ENCODE results near the gene SEC31A.
"Not testable (repeated sequence)": the region's sequence is repeated elsewhere in the genome, so short reads cannot be mapped to it uniquely, and the experiment has no call there.

SEC31A gene

DNA sequence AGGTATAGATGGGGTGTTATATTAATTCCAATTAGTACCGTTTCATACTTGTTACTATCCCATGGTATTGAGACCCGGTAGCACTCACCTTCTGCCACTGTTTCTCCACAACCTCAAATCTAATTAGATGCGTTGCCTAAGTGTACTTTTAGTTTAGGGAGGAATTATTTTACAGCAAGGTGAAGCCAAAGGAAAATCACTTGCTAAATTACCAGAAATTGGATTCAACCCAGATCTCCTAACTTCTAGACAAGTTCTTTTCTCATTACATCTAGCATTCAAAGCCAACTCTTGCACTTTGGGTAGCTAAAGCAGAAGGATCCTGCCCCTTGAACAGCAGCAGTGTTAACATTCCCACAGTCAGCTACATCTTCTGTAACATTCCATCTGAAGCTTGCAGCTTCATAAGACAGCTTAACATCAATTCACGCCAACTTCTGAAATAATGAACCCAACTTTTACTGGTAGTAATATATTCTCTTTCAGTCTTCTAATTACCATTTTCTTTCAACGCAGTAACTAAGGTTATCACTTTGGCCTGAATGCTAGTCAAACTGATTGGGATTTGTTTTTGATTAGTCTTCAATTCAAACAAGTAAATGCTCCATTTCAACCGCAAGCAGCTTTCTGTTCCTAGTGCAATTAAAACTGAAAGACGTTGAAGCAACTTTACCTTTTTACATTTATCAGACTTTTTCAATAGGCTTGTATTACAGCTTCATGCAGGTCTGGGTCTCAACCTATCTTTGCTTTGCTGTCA is 934 bp upstream of the SEC31A start:
- DNase-seq, result no peak

DNA sequence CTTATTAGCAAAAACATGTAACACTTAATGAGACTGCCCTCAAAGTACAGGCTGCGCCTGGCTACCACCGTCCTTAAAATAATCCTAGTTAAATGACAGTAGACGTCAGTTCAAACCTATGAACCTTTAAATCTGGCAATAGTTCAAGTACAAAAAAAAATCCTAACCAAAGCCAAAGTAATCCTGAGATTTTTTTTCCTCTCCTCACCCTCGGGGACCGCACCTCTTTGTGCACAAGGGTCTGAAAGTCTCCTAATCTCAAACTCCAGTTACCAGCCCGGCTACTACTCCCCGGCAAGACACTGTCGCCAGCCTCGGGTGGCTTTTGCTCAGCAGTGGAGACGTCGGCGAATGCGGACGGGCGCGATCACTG is 439 bp downstream of the SEC31A start:
- DNase-seq, result no peak

DNA sequence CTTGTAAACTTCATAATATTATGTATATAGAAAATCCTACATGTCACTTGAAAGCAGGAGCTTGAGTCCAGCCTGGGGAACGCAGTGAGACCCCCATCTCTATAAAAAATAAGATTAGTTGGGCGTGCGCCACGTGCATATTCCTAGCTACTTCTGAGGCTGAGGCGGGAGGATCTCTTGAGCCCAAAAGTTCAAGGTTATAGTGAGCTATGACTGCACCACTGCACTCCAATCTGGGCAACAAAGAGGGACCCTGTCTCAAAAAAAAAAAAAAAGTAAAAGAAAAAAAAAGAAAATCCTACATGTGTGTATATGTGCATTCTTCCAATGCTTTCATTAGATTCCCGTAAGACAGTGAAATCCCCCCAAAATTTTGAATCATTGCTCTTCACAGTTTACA is 1.7 kb downstream of the SEC31A start:
- DNase-seq, result no peak

DNA sequence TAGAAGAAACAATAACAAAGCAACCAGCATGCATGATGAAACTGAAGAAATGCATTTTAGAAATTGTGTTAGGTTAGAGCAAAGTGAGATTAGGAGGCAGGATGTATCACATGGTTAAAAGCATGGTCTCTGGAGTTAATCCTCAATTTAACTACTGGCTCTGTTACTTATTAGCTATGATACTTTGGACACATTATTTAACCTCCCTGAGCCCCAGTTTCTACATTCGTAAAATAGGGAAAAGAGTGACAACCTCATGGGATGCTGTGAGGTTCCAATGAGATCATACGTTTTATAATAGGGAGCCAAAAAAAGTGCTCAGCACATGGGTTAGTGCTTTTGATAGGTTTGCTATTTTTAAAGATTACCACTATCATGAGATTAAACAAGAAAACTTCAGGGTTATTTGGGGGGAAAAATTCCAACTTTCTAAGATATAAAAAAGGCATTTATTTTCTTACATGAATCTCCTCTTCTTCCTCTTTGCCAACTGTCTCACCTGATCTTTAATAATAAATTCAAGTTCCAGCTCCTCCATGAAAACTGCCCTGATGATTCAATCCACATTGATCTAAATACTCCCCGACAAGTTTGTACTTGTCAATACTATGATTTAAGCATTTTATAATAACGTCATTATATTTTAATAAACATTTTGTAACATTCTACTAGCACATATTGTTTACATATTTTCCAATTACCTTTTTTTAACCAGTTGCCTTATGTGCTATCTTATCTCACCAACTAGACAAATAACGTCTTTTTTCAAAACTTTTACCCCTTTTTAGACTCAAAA is 4.6 kb downstream of the SEC31A start:
- DNase-seq, result no peak

DNA sequence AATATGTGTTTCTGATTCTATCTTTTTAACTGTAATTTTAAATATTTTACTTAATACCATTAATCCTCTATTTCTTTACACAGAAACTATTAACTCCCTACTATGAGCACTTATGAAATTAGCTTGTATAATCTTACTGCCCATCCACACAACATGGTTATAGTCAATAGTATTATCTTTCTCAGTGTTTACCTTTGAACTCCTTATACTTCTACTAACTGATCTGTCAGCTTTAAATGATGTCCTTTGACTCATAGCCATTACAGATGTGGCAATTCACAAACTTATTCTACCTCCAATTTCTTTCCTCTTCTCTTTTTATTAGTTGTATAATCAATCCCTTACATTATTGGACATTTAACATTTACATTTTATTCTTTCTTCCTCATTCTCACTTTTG is 5.5 kb downstream of the SEC31A start:
- no peak for DNase-seq

DNA sequence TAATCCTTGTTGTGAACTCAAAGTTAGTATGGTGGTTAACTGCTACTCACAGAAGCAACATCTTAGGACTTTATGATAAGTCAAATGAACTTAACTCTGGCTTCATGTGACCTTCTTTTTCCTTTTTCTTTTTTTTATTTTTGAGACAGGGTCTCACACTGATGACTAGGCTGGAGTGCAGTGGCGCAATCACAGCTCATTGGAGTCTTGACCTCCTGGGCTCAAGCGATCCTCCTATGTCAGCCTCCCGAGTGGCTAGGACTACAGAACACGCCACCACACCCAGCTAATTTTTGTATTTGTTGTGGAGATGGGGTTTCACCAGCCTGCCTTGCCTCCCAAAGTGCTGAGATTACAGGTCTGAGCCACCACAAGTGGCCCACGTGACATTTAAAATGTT is 22.4 kb downstream of the SEC31A start:
- DNase-seq, result no peak

DNA sequence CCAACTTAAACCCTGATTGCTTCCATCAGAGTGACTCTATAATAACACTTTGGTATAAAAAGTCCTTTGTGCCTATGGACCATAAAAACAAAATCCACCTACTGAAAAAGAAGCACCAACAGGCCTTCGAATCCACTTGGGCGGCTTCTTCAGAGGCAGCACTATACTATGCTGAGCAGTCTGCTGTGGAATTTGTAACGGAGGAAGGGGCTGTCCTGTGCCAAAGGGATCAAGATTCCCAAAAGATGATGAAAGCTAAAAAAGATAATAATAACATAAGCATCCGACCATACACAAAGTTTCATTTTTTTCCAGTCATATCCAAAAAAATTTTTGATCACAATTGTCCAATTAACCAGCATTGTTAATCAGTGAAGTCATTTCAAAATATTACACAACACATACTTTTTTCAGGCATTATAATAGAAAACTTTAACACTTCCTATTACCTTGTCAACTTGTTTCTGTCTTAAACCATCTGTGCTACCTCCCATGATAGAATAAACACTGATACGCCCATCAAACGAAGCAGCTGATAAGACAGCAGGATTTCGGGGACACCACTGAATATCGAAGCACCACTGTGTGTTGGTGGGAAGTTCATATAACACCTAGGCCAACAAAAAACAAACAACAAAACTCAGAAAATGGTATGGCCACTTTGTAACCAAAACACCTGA is 24.1 kb downstream of the SEC31A start:
- DNase-seq, result no peak

DNA sequence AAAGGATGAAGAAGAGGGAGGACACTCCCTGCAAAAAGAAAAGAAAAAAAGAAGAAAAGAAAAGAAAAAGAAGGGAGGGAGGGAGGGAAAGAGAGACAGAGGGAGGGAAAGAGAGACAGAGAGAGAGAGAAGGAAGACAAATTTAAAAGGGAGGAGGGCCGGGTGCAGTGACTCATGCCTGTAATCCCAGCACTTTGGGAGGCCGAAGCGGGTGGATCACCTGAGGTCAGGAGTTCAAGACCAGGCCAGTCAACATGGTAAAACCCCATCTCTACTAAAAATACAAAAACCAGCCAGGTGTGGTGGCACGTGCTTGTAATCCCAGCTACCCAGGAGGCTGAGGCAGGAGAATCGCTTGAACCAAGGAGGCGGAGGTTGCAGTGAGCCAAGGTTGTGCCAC is 24.9 kb downstream of the SEC31A start:
- not testable (repeated sequence) for DNase-seq

DNA sequence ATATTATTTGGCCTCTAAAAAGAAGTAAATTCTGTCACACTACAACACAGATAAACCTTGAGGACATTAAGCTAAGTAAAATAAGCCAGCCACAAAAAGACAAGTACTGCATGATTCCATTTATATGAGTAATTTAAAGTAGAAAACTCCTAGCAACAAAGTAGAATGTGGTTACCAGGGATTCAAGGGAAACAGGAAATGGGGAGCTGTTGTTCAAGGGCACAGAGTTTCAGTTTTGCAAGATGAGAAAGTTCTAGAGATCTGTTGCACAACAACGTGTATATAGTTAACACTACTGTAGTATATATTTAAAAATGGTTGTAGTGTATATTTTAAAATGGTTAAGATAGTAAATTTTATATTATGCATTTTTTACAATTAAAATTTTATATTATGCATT is 25.4 kb downstream of the SEC31A start:
- no peak for DNase-seq

DNA sequence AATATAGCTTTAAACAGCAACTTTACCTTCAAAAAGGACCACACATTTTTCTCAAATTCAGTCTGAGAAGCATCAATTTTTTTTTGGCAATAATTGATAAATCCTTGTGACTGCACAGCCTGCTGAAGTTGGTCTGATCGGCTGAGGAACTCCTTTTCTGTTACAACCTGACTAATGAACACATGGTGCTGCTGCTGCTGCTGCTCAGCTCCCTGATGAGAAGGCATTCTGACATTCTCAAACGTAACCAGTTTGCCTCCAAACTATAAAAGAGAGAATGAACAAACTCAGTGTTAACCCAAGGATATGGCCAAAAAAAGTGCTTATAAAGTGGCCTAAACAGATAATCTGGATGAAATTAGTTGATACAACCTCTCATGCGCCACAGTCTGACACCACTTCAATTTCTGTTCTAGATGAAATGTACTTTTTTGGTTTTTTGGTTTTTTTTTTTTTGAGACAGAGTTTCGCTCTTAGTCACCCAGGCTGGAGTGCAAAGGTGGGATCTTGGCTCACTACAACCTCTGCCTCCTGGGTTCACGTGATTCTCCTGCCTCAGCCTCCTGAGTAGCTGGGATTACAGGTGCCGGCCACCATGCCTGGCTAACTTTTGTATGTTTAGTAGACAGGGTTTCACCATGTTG is 26.5 kb downstream of the SEC31A start:
- no peak for DNase-seq

DNA sequence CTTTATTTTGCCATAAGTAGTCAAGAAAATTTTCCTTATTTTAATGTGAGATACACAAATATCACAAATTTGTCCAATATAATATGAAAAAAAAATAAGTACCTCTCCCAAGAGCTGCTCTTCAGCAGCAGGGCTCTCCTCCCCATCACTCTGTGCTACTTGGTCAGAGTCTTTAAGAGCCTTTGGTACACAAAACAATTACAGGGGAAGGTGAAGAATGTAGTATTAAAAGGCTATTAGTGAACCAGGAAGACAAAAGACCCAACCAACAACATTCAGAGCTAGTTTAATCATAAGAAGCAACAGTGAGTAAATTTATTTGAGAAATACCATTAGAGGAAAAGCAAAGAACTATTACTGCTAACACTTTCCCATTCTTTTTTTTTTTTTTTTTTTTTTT is 29.4 kb downstream of the SEC31A start:
- no peak for DNase-seq

DNA sequence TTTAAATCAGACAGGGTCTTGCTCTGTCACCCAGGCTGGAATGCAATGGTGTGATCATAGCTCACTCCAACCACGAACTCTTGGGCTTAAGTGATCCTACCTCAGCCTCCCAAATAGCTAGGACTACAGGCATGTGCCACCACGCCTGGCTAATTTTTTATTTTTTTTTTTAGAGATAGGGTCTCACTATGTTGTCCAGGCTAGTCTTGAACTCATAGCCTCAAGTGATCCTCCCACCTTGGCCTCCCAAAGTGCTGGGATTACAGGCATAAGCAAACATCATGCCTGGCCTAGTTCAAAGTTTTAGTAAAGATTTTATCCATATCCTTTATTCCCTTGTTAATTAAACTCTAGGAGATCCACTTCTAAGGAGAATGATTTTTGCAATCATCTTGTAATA is 30.5 kb downstream of the SEC31A start:
- DNase-seq, result not testable (repeated sequence)

DNA sequence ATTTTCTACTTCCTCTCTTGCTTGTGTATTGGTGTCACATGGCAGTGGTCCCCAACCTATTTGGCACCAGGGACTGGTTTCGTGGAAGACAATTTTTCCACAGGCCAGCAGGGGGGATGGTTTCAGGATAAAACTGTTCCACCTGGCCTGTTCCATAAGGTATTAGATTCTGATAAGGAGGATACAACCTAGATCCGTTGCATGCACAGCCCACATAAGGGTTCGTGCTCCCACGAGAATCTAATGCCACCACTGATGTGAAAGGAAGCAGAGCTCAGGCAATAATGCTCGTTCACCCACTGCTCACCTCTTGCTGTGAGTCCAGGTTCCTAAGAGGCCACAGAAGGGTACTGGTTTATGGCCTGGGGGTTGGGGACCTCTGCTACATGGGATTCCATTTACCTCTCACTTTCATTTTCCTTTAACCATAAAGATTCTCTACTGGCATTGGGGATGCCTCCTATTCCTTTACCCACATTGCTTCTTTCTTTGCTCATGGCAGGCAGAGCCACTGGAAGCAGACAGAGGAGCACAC is 38.1 kb downstream of the SEC31A start:
- no peak for DNase-seq

DNA sequence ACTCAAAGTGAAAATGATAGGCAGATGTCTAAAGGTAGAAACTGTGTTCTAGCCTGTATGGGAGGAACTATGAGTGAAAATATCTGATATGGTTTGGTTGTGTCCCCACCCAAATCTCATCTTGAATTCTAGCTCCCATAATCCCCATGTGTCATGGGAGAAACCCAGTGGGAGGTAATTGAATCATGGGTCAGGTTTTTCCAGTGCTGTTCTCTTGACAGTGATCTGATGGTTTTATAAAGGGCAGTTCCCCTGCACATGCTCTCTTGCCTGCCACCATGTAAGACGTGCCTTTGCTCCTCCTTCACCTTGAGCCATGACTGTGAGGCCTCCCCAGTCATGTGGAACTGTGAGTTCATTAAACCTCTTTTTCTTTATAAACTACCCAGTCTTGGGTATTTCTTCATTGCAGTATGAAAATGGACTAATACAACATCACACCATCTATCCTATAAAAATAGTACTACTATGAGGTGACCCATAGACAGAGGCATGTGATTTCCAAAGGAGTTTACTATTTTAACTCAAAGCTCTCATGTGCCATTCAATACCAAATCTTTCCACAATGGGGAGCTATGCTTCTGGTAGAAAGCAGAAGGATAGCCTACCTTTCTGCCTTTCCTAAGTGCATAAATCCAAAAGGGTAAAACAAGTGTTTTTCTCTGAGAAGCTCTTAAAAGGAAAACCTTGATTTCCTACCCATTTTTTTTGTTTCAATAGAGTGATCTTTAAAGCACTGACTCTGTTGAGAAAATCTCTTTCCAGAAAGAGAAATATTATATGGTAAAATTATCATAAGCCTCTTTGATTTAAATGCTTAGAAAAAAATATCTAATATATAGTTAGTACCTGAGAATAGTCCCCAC is 38.8 kb downstream of the SEC31A start:
- DNase-seq, result no peak

DNA sequence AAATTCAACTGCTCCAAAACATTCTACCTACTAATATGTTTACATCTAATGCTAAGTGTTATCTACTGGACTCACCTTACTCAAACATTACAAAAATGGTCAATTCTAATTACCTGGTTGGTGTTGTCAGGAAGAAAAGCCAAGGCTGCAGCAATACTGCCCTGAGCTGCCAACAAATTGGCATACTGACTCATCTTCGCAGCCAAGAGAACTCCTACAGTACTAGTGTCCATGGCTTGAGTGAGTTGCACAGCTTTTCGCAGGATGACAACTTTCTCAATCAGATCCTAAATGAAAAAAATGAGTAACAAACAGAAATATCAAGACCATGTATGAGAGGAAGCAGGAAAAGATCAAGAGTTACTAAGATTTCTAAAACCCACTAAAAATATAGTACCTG is 39.6 kb downstream of the SEC31A start:
- no peak for DNase-seq

DNA sequence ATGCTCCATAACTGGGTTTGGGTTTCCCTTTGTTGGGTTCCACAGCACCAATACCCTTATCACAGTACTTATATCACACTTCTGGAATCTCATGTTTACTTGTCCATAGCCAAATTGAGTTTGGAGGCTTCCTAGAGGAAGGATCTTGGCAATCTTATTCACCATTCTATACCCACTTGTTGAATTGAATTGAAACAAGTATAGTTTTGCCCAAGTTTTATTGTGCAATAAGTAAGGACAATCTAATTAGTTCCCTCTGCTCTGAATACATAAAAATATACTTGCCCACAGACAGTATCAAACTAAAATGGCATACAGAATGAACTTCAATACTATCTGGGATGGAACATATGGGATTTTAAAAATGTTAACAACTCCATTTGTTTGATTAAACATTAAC is 40.3 kb downstream of the SEC31A start:
- DNase-seq, result no peak

DNA sequence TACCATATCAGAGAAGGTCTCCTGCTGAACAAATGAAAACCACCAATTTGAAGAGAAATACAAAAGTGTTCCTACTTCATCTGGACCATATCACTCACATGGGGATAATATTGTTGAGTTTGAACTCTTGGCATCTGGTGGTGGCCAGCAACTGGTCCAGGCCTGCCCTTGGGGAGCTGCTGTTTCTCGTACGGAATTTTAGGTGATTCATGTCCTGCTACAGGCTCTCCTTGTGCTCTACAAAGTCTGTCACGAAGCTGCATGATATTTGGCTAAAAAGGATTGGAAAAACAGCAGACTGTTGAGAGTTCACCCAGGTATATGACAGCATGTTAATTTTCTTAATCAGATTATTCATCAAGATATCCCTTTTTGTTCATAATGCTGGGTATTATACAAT is 42.2 kb downstream of the SEC31A start:
- DNase-seq, result no peak

DNA sequence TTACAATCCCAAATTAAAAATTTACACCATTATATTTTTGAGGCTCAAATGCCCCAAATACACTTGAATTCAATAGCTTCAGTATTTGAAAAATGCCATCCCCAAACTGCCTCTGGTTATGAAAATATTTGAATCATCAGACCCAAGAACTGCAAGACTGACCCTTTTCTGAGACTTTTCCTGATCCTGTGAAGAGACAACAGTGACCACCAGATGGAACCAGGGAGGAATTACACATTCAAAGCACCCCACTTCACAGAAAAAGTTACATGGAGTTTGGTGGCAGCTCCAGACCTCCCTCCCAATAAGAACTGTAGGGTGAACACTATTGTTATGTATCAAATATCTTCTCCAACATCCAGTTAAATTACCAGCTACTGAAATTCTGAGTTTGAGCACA is 48.4 kb downstream of the SEC31A start:
- no peak for DNase-seq

DNA sequence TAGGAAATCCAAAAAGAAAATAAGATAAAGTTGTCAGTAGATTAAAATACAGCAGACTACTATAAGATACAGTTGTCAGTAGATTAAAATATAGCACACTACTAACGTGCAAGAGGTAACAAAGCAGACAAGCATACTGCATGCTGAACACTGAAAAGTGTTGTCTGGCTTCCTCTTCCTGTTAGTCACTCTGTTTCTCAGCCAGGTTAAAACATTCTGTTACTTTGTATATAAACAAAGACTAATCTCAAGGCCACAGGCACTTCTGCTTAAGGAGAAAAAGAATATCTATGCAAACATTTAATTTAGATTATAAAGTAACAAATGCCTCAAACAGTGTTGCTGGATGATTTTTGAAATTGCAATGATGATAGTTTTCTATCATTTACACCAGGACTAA is 51.3 kb downstream of the SEC31A start:
- DNase-seq, result no peak

DNA sequence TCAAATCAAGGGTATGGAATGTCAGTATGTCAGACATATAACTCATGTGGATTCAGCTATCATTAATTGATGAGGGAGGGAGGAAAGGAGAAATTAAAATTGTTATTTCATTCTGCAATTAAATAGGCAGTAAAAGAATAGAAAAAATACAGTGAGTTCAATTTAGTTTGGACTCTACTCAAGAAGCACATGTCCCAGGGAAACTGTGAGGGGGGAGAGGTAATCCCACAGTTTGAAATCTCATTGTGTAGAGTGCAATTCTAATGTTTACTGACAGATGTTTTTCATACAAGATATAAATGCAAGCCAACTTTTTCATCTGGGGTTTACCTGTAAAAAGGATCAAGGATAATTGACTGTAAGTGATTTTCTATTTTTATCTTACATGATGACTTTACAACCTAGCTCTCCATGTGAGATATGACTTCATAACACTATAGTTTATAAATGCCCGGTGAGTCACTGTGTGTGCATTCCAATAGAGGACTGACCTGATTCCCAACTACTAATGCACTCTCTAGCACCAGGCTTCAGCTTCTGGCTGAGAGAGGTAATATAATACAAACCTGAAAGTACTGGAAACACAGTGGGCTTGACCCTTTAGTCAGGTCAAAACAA is 57.1 kb downstream of the SEC31A start:
- no peak for DNase-seq

DNA sequence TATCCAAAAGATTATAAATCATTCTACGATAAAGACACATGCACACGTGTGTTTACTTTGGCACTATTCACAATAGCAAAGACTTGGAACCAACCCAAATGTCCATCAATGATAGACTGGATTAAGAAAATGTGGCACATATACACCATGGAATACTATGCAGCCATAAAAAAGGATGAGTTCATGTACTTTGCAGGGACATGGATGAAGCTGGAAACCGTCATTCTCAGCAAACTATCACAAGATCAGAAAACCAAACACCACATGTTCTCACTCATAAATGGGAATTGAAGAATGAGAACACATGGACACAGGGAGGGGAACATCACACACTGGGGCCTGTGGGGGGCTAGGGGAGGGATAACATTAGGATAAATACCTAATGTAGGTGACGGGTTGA is 57.9 kb downstream of the SEC31A start:
- not testable (repeated sequence) for DNase-seq

DNA sequence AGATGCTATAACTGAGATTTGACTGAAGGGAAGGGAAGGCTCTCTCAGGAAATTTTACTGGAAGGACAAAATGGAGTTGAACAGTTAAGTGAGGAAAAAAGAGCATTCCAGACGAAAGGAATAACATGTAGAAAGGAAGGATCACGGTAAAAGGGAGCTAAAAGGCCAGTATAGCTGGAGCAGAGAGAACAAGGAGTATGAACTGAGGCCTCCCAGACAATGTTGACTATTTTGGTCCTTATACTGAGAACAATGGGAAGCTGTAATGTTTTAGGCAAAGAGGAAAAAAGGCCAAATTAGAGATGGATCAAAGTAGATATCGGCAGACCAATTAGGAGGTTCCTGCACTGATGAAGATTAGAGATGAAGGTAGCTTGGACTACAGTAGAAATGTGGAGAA is 65.5 kb downstream of the SEC31A start:
- DNase-seq, result no peak
